HG03095 (cell line): ENCODE measurements around the gene IFI30.
A peak's percentile ranks its signal among the peaks of the same experiment; 100 is the strongest.
"Not testable (repeated sequence)": the region's sequence is repeated elsewhere in the genome, so short reads cannot be mapped to it uniquely, and the experiment has no call there.

Source experiments
- ATAC-seq: cut with Tn5 transposase; IDR thresholded peaks from one replicate; pipeline ENCODE4 v1.9.1; 2021; ENCODE audit warnings: moderate library complexity; ENCODE audit not compliant: unreplicated experiment

Gene IFI30

GRCh38 chr19:18202397-18202777, 28.8 kb downstream of the IFI30 start:
- no peak for ATAC-seq

- no peak for ATAC-seq
Observed at GRCh38 chr19:18202778-18203407, 29.3 kb downstream of the IFI30 start.

- ATAC-seq = peak; percentile 7
Observed at GRCh38 chr19:18203408-18203862, 29.8 kb downstream of the IFI30 start.

GRCh38 chr19:18203863-18204393, 30.3 kb downstream of the IFI30 start, which contains the start of gene RAB3A:
RAB3A (minus strand) TSS chr19:18204042; CDS start chr19:18202740, 1,302 bp downstream.
- ATAC-seq = peak; percentile 86

- peak; percentile 10 for ATAC-seq
Observed at GRCh38 chr19:18204394-18205199, 31.0 kb downstream of the IFI30 start.

- no peak for ATAC-seq
Observed at GRCh38 chr19:18205200-18205892, 31.7 kb downstream of the IFI30 start.

- ATAC-seq = no peak
Observed at GRCh38 chr19:18206018-18206417, 32.4 kb downstream of the IFI30 start.

GRCh38 chr19:18208098-18208951, 34.7 kb downstream of the IFI30 start:
- no peak for ATAC-seq

GRCh38 chr19:18209912-18210311, 36.3 kb downstream of the IFI30 start:
- ATAC-seq = not testable (repeated sequence)

GRCh38 chr19:18211683-18212082, 38.1 kb downstream of the IFI30 start:
- no peak for ATAC-seq

- no peak for ATAC-seq
Observed at GRCh38 chr19:18214779-18215433, 41.3 kb downstream of the IFI30 start.

- ATAC-seq = no peak
Observed at GRCh38 chr19:18216789-18217188, 43.2 kb downstream of the IFI30 start.

GRCh38 chr19:18218159-18218558, 44.5 kb downstream of the IFI30 start:
- no peak for ATAC-seq

- no peak for ATAC-seq
Observed at GRCh38 chr19:18218600-18218999, 45.0 kb downstream of the IFI30 start.

- ATAC-seq = no peak
Observed at GRCh38 chr19:18219911-18220631, 46.5 kb downstream of the IFI30 start.

- ATAC-seq = no peak
Observed at GRCh38 chr19:18220632-18221275, 47.1 kb downstream of the IFI30 start.

GRCh38 chr19:18221815-18222725, 48.5 kb downstream of the IFI30 start:
- no peak for ATAC-seq
